Measurements from ENCODE around the gene CCNY.

DNA sequence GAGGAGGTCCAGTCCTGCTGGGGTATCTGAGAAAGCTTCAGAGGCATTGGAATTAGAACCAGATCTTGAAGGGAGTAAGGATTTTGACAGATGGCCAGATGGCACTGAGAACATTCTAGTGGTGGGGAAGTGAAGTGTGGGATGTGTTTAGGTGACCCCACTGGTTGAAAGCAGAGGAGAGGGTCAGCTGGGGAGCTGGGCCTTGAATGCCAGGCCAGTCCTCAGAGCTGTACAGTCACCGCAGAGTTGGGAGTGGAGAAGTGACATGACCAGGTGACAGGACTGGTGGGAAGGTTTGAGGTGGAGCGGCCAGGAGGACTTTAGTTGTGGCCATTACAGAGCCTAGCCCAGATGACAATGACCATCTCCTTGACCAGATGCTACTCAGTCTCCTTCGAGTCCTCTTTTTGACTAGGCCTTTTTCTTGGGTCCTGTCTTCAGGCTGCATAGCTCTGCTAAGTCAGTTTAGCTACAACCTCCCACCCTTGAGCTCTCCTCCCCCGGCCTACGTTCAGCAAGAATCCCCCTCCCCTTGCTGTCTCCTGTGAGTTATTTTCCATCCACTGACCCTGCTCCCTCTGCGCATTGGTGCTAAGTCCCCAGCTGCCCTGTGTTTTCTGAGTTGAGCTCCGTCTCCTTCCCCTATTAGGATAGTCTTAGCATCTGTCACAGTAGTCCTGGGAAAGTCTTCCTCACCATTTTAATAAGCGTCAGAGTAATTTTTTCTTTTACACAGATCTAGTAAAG is 56.3 kb downstream of the CCNY start:
- TF ChIP-seq CTCF (IDR thresholded peaks at IDR 0.05) (no peak), EZH2 (IDR thresholded peaks at IDR 0.05; ENCODE audit: borderline replicate concordance, insufficient read depth, low read depth, low read length, poor library complexity, severe bottlenecking) (no peak)
